Osteoblast (primary cell): ENCODE results near the gene BCL7B. TPM values are rescaled to one million over a fixed set of nuclear protein-coding genes. Genes with fewer than 3 reads are reported as not detected.

Experiments
- DNase-seq: peaks from one replicate; pipeline ENCODE4 v3.0.0; 2011; ENCODE audit warnings: low spot score, mixed read lengths; ENCODE audit not compliant: insufficient read length; ENCODE audit errors: missing footprints
- H2AFZ ChIP-seq: 2 replicates; pipeline ENCODE4 v1.6.0; 2011; ENCODE audit warnings: mild to moderate bottlenecking, low read length
- H3K27ac ChIP-seq: 2 replicates; pipeline ENCODE4 v1.5.1; 2011; ENCODE audit warnings: mild to moderate bottlenecking, low read depth, low read length, moderate library complexity
- H3K27me3 ChIP-seq: 2 replicates; pipeline ENCODE4 v1.6.0; 2012; ENCODE audit warnings: mild to moderate bottlenecking, control low read depth, inconsistent platforms, low read length, moderate library complexity; ENCODE audit not compliant: insufficient read depth
- H3K36me3 ChIP-seq: 2 replicates; pipeline ENCODE4 v1.5.1; 2011; ENCODE audit warnings: mild to moderate bottlenecking, low read length, control low read depth, moderate library complexity; ENCODE audit not compliant: insufficient read depth
- H3K4me1 ChIP-seq: 2 replicates; pipeline ENCODE4 v1.5.1; 2011; ENCODE audit warnings: mild to moderate bottlenecking, low read length, control low read depth, moderate library complexity; ENCODE audit not compliant: insufficient read depth
- H3K4me2 ChIP-seq: 2 replicates; pipeline ENCODE4 v1.6.0; 2011; ENCODE audit warnings: mild to moderate bottlenecking, low read length; ENCODE audit not compliant: insufficient read depth
- H3K4me3 ChIP-seq: fragments of 200-600 bp; sonication (generic); 3 replicates; pipeline ENCODE4 v1.5.1; 2012; ENCODE audit warnings: mild to moderate bottlenecking, low read length, inconsistent platforms; ENCODE audit not compliant: insufficient read depth
- H3K79me2 ChIP-seq: 2 replicates; pipeline ENCODE4 v1.6.0; 2012; ENCODE audit warnings: mild to moderate bottlenecking, low read length, control low read depth, inconsistent platforms; ENCODE audit not compliant: insufficient read depth
- H3K9me3 ChIP-seq: 2 replicates; pipeline ENCODE4 v1.5.1; 2011; ENCODE audit warnings: low read depth, low read length, control low read depth
- H4K20me1 ChIP-seq: 2 replicates; pipeline ENCODE4 v1.6.0; 2012; ENCODE audit warnings: mild to moderate bottlenecking, low read length, control low read depth; ENCODE audit not compliant: insufficient read depth
- total RNA-seq: library from RNA; depleted of rRNA; stranded (reverse); fragments of >200 nt; gene quantifications from 2 replicates; pipeline ENCODE4 v1.2.3, GENCODE V29; 2012
- TF ChIP-seq, protein P1 (sequence below): IDR thresholded peaks from 2 replicates; pipeline ENCODE4 v1.5.1; 2011; ENCODE audit warnings: mild to moderate bottlenecking, low read depth, low read length, moderate library complexity; ENCODE audit errors: extremely low read depth

The BCL7B gene
- total RNA-seq, 1 donor = 32.9 TPM

GRCh38 chr7:73519867-73520672, 37.4 kb downstream of the BCL7B start:
- Histone ChIP-seq H3K27ac (peak overlapping the region; percentile 48), H3K9me3 (no peaks in the 10 kb centered on the region), H3K4me2 (peak overlapping the region; percentile 90), H3K27me3 (no peaks in the 10 kb centered on the region), H3K4me1 (peaks cover 22% of the 10 kb centered on the region), H3K36me3 (peaks cover 23% of the 10 kb centered on the region), H3K4me3 (peak overlapping the region; percentile 94), H3K79me2 (peaks cover 64% of the 10 kb centered on the region), H4K20me1 (peaks cover 31% of the 10 kb centered on the region), H2AFZ (no peak overlapping the region)
- TF ChIP-seq, protein P1, sequence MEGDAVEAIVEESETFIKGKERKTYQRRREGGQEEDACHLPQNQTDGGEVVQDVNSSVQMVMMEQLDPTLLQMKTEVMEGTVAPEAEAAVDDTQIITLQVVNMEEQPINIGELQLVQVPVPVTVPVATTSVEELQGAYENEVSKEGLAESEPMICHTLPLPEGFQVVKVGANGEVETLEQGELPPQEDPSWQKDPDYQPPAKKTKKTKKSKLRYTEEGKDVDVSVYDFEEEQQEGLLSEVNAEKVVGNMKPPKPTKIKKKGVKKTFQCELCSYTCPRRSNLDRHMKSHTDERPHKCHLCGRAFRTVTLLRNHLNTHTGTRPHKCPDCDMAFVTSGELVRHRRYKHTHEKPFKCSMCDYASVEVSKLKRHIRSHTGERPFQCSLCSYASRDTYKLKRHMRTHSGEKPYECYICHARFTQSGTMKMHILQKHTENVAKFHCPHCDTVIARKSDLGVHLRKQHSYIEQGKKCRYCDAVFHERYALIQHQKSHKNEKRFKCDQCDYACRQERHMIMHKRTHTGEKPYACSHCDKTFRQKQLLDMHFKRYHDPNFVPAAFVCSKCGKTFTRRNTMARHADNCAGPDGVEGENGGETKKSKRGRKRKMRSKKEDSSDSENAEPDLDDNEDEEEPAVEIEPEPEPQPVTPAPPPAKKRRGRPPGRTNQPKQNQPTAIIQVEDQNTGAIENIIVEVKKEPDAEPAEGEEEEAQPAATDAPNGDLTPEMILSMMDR = no peak
- DNase-seq = peak; percentile 84

GRCh38 chr7:73518470-73518869, 39.0 kb downstream of the BCL7B start:
- peaks cover 33% of the 10 kb centered on the region for H3K36me3 ChIP-seq
- peak overlapping the region; percentile 94 for H3K4me3 ChIP-seq
- H2AFZ ChIP-seq = no peak overlapping the region
- H3K4me1 ChIP-seq = peaks cover 22% of the 10 kb centered on the region
- peaks cover 34% of the 10 kb centered on the region for H4K20me1 ChIP-seq
- H3K4me2 ChIP-seq = peak overlapping the region; percentile 90
- TF ChIP-seq, protein P1 = no peak
- H3K79me2 ChIP-seq = peaks cover 80% of the 10 kb centered on the region
- DNase-seq = no peak
- no peaks in the 10 kb centered on the region for H3K27me3 ChIP-seq
- H3K27ac ChIP-seq = no peak overlapping the region
- H3K9me3 ChIP-seq = no peaks in the 10 kb centered on the region

DNA sequence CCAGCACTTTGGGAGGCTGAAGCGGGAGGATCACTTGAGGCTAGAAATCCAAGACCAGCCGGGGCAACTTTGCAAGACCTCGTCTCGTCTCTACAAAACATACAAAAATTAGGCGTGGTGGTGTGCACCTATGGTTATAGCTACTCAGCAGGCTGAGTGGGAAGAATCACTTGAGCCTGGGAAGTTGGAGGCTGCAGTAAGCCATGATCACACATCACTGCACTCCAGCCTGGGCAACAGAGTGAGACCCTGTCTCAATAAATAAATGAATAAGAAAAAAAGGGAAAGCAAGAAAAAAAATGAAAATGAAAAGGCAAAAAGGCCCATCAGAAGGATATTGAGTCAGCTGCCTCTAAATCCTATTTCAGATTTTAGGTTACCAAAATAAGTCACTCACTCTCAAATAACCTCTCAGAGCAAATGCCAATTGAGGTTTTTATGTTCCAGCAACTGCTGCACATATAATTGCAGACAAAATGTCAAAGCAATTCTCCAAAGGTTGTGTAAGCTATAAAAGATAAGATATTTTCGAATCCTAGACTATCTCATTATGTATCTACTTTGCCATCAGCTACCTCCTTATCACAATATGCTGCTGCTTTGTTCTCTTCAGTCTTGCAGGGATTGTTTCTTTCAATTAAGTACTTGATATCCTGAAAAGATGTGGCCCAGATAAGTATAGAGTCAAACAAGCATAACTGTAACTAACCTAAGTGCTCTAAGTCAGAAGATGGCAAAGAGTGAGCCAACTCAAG, 40.1 kb downstream of the BCL7B start:
- Histone ChIP-seq H4K20me1 (peaks cover 42% of the 10 kb centered on the region), H3K27me3 (no peaks in the 10 kb centered on the region), H3K4me1 (peaks cover 31% of the 10 kb centered on the region), H3K79me2 (peaks cover 90% of the 10 kb centered on the region), H3K9me3 (no peaks in the 10 kb centered on the region), H3K4me2 (no peak overlapping the region), H3K4me3 (no peak overlapping the region), H2AFZ (no peak overlapping the region), H3K27ac (no peak overlapping the region), H3K36me3 (peaks cover 33% of the 10 kb centered on the region)
- DNase-seq = no peak
- TF ChIP-seq, protein P1 = no peak

- no peaks in the 10 kb centered on the region for H3K27me3 ChIP-seq
- H3K4me1 ChIP-seq = peaks cover 34% of the 10 kb centered on the region
- TF ChIP-seq, protein P1 = no peak
- peaks cover 38% of the 10 kb centered on the region for H4K20me1 ChIP-seq
- DNase-seq = no peak
- H3K36me3 ChIP-seq = peaks cover 45% of the 10 kb centered on the region
- no peak overlapping the region for H3K4me3 ChIP-seq
- peaks cover 97% of the 10 kb centered on the region for H3K79me2 ChIP-seq
- no peaks in the 10 kb centered on the region for H3K9me3 ChIP-seq
- no peak overlapping the region for H3K4me2 ChIP-seq
- H2AFZ ChIP-seq = no peak overlapping the region
- no peak overlapping the region for H3K27ac ChIP-seq
Observed at GRCh38 chr7:73515178-73515577, 42.3 kb downstream of the BCL7B start.
